Measurements from ENCODE around the gene AICDA.

Gene AICDA

GRCh38 chr12:8554451-8555195 lies 58.0 kb downstream of the AICDA start:
- DNase-seq (ENCODE audit: low read depth), result no peak

GRCh38 chr12:8553088-8553627 lies 59.5 kb downstream of the AICDA start:
- DNase-seq (ENCODE audit: low read depth), result no peak
